OCI-LY1 (cell line): ENCODE data around the gene MAP7D2.

Experiments
- CTCF ChIP-seq: fragments of 200-600 bp; sonication (generic), shearing (Covaris generic); IDR thresholded peaks from 2 replicates; pipeline ENCODE4 v1.5.1; 2017; ENCODE audit warnings: mild to moderate bottlenecking, antibody characterized with exemption, low read length, moderate library complexity, mixed read lengths
- EZH2 ChIP-seq: fragments of 200-600 bp; sonication (generic), shearing (Covaris generic); IDR thresholded peaks from 2 replicates; pipeline ENCODE4 v1.8.0; 2017; ENCODE audit warnings: borderline replicate concordance, mixed run types, mild to moderate bottlenecking, antibody characterized with exemption, low read length, moderate library complexity, mixed read lengths

- TF ChIP-seq EZH2 (no peak), CTCF (no peak)
Observed at GRCh38 chrX:20143111-20143510, 26.4 kb upstream of the MAP7D2 start.
